ENCODE measurements around the gene RFNG.

- TF ChIP-seq CTCF (IDR thresholded peaks at IDR 0.05) (no peak), POLR2A (IDR thresholded peaks at IDR 0.05) (no peak), EP300 (IDR thresholded peaks at IDR 0.05) (no peak)
Observed at GRCh38 chr17:82039695-82040299, 11.8 kb downstream of the RFNG start.
